Adipose tissue (tissue), 3 donors: Measurements from ENCODE around the gene FZD7. TPM values are rescaled to one million over a fixed set of nuclear protein-coding genes. Genes with fewer than 3 reads are reported as not detected.

Experiments
- H3K27ac ChIP-seq: one replicate; pipeline ENCODE4 v1.5.1; 2013; ENCODE audit warnings: low read depth, low read length
- WGBS, 3 donors: extraction: QIAGEN DNeasy Blood & Tissue Kit; methylation state at CpG; one replicate each; pipeline ENCODE4 v1.1.7; 2013; 5-methylcytosine and 5-hydroxymethylcytosine counted together
- polyA plus RNA-seq, 3 donors: library from polyadenylated mRNA; stranded (reverse); fragments of 200-250 nt; gene quantifications; one replicate each; pipeline ENCODE4 v1.2.3, GENCODE V29; 2013
- donor health status: healthy with polysubstance abuse.
- donor health status: Bipolar disorder and iron deficiency.
- donor health status: healthy.

Gene FZD7
- polyA plus RNA-seq, 3 donors: 1.6 to 5.2 (median 3.7) TPM

GRCh38 chr2:202034249-202035088 lies 814 bp downstream of the FZD7 start:
- no peak overlapping the region for H3K27ac ChIP-seq
- WGBS, 3 donors: 1 to 2% (median 1%) methylated on average over 73 to 105 of the region's 105 CpGs

DNA sequence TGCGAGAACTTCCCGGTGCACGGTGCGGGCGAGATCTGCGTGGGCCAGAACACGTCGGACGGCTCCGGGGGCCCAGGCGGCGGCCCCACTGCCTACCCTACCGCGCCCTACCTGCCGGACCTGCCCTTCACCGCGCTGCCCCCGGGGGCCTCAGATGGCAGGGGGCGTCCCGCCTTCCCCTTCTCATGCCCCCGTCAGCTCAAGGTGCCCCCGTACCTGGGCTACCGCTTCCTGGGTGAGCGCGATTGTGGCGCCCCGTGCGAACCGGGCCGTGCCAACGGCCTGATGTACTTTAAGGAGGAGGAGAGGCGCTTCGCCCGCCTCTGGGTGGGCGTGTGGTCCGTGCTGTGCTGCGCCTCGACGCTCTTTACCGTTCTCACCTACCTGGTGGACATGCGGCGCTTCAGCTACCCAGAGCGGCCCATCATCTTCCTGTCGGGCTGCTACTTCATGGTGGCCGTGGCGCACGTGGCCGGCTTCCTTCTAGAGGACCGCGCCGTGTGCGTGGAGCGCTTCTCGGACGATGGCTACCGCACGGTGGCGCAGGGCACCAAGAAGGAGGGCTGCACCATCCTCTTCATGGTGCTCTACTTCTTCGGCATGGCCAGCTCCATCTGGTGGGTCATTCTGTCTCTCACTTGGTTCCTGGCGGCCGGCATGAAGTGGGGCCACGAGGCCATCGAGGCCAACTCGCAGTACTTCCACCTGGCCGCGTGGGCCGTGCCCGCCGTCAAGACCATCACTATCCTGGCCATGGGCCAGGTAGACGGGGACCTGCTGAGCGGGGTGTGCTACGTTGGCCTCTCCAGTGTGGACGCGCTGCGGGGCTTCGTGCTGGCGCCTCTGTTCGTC lies 1.7 kb downstream of the FZD7 start:
- H3K27ac ChIP-seq: no peak overlapping the region
- 14 to 25% (median 17%) methylated on average over 78 of the region's 78 CpGs for whole genome bisulfite sequencing, 3 donors

DNA sequence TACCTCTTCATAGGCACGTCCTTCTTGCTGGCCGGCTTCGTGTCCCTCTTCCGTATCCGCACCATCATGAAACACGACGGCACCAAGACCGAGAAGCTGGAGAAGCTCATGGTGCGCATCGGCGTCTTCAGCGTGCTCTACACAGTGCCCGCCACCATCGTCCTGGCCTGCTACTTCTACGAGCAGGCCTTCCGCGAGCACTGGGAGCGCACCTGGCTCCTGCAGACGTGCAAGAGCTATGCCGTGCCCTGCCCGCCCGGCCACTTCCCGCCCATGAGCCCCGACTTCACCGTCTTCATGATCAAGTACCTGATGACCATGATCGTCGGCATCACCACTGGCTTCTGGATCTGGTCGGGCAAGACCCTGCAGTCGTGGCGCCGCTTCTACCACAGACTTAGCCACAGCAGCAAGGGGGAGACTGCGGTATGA lies 2.3 kb downstream of the FZD7 start:
- WGBS, 3 donors: 64 to 72% (median 65%) methylated on average over 32 of the region's 32 CpGs
- no peak overlapping the region for H3K27ac ChIP-seq

DNA sequence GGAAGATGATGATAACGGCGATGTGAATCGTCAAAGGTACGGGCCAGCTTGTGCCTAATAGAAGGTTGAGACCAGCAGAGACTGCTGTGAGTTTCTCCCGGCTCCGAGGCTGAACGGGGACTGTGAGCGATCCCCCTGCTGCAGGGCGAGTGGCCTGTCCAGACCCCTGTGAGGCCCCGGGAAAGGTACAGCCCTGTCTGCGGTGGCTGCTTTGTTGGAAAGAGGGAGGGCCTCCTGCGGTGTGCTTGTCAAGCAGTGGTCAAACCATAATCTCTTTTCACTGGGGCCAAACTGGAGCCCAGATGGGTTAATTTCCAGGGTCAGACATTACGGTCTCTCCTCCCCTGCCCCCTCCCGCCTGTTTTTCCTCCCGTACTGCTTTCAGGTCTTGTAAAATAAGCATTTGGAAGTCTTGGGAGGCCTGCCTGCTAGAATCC lies 3.0 kb downstream of the FZD7 start:
- WGBS, 3 donors: 47 to 69% (median 48%) methylated on average over 15 of the region's 15 CpGs
- no peak overlapping the region for H3K27ac ChIP-seq

DNA sequence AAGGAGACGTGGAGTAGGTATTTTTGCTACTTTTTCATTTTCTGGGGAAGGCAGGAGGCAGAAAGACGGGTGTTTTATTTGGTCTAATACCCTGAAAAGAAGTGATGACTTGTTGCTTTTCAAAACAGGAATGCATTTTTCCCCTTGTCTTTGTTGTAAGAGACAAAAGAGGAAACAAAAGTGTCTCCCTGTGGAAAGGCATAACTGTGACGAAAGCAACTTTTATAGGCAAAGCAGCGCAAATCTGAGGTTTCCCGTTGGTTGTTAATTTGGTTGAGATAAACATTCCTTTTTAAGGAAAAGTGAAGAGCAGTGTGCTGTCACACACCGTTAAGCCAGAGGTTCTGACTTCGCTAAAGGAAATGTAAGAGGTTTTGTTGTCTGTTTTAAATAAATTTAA lies 3.4 kb downstream of the FZD7 start:
- 51 to 73% (median 51%) methylated on average over 7 of the region's 7 CpGs for WGBS, 3 donors
- no peak overlapping the region for H3K27ac ChIP-seq

DNA sequence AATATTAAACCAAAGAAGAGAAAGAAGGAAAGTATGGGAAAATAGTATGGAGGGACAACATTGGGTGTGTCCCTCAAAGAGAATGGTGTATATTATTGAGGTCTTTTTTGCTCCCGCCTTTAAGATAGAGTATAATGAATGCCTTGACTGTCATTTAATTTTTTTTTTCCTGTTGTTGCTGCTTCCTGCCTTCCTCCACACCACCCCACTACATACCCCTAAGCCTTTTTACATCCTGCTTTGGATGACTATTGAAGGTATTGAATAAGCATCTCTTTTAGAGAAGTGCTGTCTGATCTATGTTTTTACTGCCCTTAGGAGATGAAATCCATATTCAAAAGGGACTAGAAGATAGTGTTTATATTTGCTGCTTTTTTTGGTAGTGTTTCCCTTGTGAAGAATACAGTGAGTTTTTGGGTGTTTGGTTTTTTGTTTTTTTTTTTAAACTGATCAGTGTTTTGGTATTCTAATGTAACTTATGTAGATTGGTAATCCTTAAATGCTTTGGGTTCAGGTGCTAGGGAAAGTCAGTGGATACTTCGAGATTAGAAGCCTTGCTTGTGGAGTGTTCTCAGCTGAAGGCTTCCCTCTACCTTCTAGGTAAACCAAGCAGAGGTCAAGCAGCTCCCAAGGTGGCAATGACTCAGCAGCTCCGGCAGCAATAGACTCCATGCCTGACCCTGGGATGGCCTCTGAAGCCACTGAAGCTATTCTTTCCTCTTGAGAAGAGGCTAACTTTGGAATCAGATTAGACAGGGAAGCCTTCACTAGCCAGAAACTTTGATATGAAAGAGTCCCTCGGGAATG lies 5.0 kb downstream of the FZD7 start:
- no peak overlapping the region for H3K27ac ChIP-seq
- WGBS, 3 donors: 44 to 59% (median 54%) methylated on average over 4 of the region's 4 CpGs

DNA sequence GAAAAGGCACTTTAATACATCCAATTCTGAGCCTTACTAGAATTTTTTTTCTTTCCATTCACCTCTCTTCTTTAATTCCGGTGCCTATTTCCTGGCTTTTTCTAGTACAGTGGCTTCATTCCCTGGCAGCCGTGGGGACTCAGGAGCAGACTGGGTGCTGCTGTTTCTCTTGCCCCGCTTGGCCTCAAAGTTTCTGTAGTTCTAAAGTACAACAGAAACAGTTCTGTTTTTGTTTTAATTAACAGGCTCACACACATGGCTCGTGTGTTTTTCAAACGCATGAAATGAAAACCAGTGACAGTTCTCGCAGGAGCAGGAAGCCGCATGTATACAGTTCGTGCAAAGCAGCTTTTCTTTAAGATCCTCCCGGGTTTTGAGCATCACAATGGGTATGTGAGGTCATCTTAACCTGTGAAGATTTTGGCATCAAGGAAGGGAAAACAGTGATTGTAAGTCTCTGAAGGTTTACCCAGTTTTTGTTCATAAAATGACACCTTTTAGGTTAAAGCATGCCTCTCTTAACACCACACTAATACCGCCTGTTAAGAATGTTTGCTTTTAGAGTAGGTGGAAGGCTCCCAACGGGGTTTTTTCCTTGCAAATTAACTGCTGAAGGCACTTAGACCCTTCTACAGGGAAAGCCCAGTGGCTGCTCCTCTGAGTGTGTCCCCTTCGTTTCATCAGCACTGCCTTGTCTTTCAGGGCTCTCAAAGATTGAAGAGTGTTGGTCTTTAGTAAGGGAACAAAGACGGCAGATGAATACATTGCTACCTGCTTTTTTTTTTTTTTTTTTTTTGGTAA lies 5.8 kb downstream of the FZD7 start:
- WGBS, 3 donors: 43 to 61% (median 47%) methylated on average over 13 of the region's 13 CpGs

GRCh38 chr2:202040079-202040844 lies 6.6 kb downstream of the FZD7 start:
- H3K27ac ChIP-seq: no peak overlapping the region
- 80 to 87% (median 80%) methylated on average over 4 of the region's 4 CpGs for WGBS, 3 donors

More for the DNA sequence above, 5.8 kb downstream of the FZD7 start:
- no peak overlapping the region for H3K27ac ChIP-seq

DNA sequence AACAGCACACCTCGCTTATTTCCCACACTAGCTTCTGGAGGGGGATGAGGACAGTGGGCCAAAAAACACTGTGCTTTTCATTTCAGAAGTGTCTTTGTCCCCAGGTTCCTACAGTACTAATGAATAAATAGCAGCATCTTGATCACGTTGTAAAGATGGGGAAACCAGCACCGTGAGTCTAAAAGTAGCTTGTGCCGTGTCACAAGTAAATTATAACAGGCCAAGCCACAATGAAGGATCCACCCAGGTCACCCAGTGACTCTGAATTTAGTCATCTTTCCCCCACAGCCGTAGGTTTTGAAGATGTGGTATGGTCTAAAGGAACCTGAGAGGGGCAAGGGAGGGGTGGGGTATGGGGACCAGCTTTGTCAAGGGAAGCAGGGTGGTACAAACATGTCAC lies 8.8 kb downstream of the FZD7 start:
- no peak overlapping the region for H3K27ac ChIP-seq
- WGBS, 3 donors: 86 to 93% (median 92%) methylated on average over 5 of the region's 5 CpGs

- 75 to 87% (median 83%) methylated on average over 6 of the region's 6 CpGs for WGBS, 3 donors
- H3K27ac ChIP-seq: no peak overlapping the region
These were observed 9.8 kb downstream of the FZD7 start for GRCh38 chr2:202043475-202043874.

DNA sequence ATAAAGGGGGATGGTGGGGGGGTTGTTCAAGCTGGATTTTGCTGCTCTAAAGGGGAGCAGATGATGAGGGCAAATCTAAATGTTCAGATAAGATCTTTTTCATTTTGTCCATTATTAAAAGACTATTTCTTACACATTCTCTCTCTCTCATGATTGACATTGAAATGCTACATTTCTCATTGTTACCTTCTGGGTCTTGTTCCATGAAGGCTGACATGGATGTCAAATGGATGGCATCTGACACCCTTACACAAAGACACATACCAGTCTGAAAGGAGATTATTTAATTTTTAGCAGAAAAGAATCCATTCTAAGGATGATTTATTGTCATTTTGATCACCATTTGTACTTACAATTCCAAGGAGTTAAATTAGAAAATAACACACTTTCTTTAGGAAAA lies 11.1 kb downstream of the FZD7 start:
- H3K27ac ChIP-seq: no peak overlapping the region

GRCh38 chr2:202046572-202046971 lies 12.9 kb downstream of the FZD7 start:
- H3K27ac ChIP-seq: no peak overlapping the region
- WGBS, 3 donors: 72 to 88% (median 82%) methylated on average over 7 of the region's 7 CpGs

GRCh38 chr2:202049092-202049728 lies 15.6 kb downstream of the FZD7 start:
- WGBS, 3 donors: 97 to 98% (median 98%) methylated on average over 2 of the region's 2 CpGs
- H3K27ac ChIP-seq: no peak overlapping the region

GRCh38 chr2:202049840-202050239 lies 16.2 kb downstream of the FZD7 start:
- no peak overlapping the region for H3K27ac ChIP-seq
- WGBS, 3 donors: 93 to 97% (median 97%) methylated on average over 1 of the region's 1 CpG

- no peak overlapping the region for H3K27ac ChIP-seq
These were observed 17.0 kb downstream of the FZD7 start for GRCh38 chr2:202050652-202051051.

- no peak overlapping the region for H3K27ac ChIP-seq
- WGBS, 3 donors: 59 to 68% (median 60%) methylated on average over 8 of the region's 8 CpGs
These were observed 18.0 kb downstream of the FZD7 start for GRCh38 chr2:202051499-202052161.
